DND-41 (cell line): ENCODE measurements around the gene QSOX2.

Experiments used
- ATAC-seq: fragments of 200-7000 bp; cut with Tn5 transposase; 3 replicates; pipeline ENCODE4 v1.9.1; 2021; ENCODE audit warnings: low read depth; ENCODE audit not compliant: insufficient read depth
- DNase-seq: peaks from one replicate; pipeline ENCODE4 v3.0.0-alpha.2; 2020
- H2AFZ ChIP-seq: 2 replicates; pipeline ENCODE4 v1.6.0; 2012; ENCODE audit warnings: low read depth, low read length
- H3K27ac ChIP-seq: 2 replicates; pipeline ENCODE4 v1.5.1; 2012; ENCODE audit warnings: low read length, inconsistent platforms
- H3K27me3 ChIP-seq: fragments of 200-600 bp; sonication (generic); 2 replicates; pipeline ENCODE4 v1.6.0; 2012; ENCODE audit warnings: low read length, mild to moderate bottlenecking, inconsistent platforms; ENCODE audit not compliant: insufficient read depth, poor library complexity
- H3K36me3 ChIP-seq: 2 replicates; pipeline ENCODE4 v1.5.1; 2012; ENCODE audit warnings: low read length, inconsistent platforms; ENCODE audit not compliant: insufficient read depth
- H3K4me1 ChIP-seq: 2 replicates; pipeline ENCODE4 v1.5.1; 2012; ENCODE audit warnings: mild to moderate bottlenecking, low read length; ENCODE audit not compliant: insufficient read depth
- H3K4me2 ChIP-seq: 2 replicates; pipeline ENCODE4 v1.6.0; 2012; ENCODE audit warnings: mild to moderate bottlenecking, moderate library complexity, low read length, inconsistent platforms; ENCODE audit not compliant: insufficient read depth
- H3K4me3 ChIP-seq, 2 experiments: fragments of 200-600 bp in 1 of 2; shearing (Covaris generic) in 1 of 2; 2 replicates each; pipeline ENCODE4 v1.5.1; 2012 to 2016; ENCODE audit warnings: inconsistent platforms in 2 of 2, low read length in 2 of 2, mild to moderate bottlenecking in 2 of 2, low read depth in 1 of 2, moderate library complexity in 1 of 2
- H3K79me2 ChIP-seq: 2 replicates; pipeline ENCODE4 v1.6.0; 2012; ENCODE audit warnings: low read length, inconsistent platforms; ENCODE audit not compliant: insufficient read depth
- H3K9ac ChIP-seq: 2 replicates; pipeline ENCODE4 v1.6.0; 2012; ENCODE audit warnings: low read depth, mild to moderate bottlenecking, inconsistent platforms, low read length, moderate library complexity
- H3K9me3 ChIP-seq: 2 replicates; pipeline ENCODE4 v1.5.1; 2012; ENCODE audit warnings: low read length, moderate library complexity, mild to moderate bottlenecking, inconsistent platforms; ENCODE audit not compliant: insufficient read depth, severe bottlenecking
- H4K20me1 ChIP-seq: 2 replicates; pipeline ENCODE4 v1.6.0; 2012; ENCODE audit warnings: low read length; ENCODE audit not compliant: insufficient read depth
- CTCF ChIP-seq: IDR thresholded peaks from 2 replicates; pipeline ENCODE4 v1.5.1; 2012; ENCODE audit warnings: borderline replicate concordance, low read length, moderate library complexity, mild to moderate bottlenecking; ENCODE audit not compliant: poor library complexity, severe bottlenecking; ENCODE audit errors: extremely low read depth
- EZH2 ChIP-seq: IDR thresholded peaks from 3 replicates; pipeline ENCODE4 v1.6.1; 2012; ENCODE audit warnings: borderline replicate concordance, low read depth, mild to moderate bottlenecking, moderate library complexity, low read length, inconsistent platforms; ENCODE audit not compliant: severe bottlenecking

QSOX2 gene

DNA sequence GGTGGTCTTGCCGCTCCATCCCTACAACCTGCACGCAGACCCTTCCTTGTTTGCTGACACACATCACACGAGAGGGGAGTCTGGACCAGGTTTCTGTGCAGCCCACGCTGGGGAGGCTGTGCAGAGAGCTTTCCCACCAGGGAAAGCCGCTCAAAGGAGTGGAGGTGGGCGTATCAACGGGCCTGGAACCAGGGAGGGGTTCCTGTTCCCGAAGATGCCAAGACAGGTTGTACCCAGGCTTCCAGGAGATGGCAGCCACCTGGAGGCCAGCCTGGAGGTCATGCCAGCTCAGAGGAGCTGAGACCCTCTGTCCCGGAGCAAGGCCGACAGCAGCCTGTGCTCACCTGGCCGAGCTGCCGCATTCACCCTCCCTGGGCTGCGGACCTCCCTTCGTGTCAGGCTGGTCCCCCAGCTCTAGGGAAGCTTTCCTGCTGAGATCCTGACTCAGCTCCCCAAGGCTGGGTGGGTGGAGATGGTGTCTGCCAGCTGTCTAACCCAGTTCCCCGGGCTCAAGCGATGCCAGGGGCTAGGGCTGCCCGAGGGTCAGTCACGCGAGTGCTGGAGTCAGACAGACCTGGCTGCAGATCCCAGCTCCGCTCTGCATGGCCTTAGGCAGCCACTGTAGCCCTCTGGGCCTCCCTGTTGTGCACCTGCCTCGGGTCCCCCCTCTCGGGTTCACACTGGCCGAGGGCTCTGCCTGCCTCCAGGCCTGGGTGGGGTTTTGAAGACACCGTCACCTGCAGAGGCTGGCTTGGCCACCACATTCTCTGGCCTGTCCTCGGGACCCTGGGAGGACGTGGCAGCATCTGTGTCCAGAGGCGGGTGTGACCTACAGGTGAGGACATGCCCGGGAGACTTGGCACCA, 28.5 kb upstream of the QSOX2 start:
- Histone ChIP-seq H3K4me3 (no peak overlapping the region), H3K79me2 (no peaks in the 10 kb centered on the region), H3K27me3 (peaks cover 3% of the 10 kb centered on the region), H3K9me3 (no peaks in the 10 kb centered on the region), H2AFZ (no peak overlapping the region), H3K27ac (no peak overlapping the region), H3K4me1 (no peaks in the 10 kb centered on the region), H4K20me1 (peaks cover 3% of the 10 kb centered on the region; the same call in 1 of the 2 replicates), H3K36me3 (no peaks in the 10 kb centered on the region), H3K4me2 (no peak overlapping the region), H3K9ac (no peak overlapping the region)
- TF ChIP-seq CTCF (no peak), EZH2 (no peak)
- DNase-seq (no peak), ATAC-seq (no peak)

DNA sequence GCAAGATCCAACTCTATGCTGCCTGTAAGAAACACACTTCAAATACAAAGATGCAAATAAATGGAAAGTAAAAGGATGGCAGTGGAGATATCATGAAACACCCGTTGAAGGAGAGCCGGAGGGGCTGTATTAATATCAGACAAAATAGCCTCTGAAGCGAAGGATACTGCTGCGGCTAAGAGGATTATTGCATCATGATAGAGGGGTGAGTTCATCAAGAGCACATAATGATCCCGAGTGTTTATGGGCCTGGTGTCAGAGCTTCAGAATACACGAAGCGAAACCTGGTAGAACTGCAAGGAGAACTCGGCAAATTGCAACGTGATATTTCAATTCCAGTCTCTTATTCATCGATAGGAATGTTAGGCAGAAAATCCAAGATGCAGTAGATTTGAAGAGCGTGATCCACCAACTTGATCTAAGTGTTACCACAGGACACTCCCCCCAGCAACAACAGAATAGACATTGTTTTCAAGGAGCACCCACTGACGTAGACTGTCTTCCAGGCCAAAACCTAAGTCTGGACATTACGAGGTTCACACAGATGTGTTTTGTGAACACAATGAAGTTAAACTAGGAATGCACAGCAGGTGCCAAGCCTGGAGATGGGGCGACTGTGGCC, 27.7 kb upstream of the QSOX2 start:
- ATAC-seq, result no peak
- H3K9me3 ChIP-seq, result no peaks in the 10 kb centered on the region
- H4K20me1 ChIP-seq, result peaks cover 3% of the 10 kb centered on the region; the same call in 1 of the 2 replicates
- TF ChIP-seq EZH2, result no peak
- TF ChIP-seq CTCF, result no peak
- H3K27me3 ChIP-seq, result peaks cover 3% of the 10 kb centered on the region
- H3K4me3 ChIP-seq, result no peak overlapping the region
- no peak overlapping the region for H3K27ac ChIP-seq
- no peaks in the 10 kb centered on the region for H3K4me1 ChIP-seq
- H3K9ac ChIP-seq, result no peak overlapping the region
- no peak overlapping the region for H3K4me2 ChIP-seq
- H3K36me3 ChIP-seq, result no peaks in the 10 kb centered on the region
- no peak overlapping the region for H2AFZ ChIP-seq
- H3K79me2 ChIP-seq, result no peaks in the 10 kb centered on the region
- no peak for DNase-seq

DNA sequence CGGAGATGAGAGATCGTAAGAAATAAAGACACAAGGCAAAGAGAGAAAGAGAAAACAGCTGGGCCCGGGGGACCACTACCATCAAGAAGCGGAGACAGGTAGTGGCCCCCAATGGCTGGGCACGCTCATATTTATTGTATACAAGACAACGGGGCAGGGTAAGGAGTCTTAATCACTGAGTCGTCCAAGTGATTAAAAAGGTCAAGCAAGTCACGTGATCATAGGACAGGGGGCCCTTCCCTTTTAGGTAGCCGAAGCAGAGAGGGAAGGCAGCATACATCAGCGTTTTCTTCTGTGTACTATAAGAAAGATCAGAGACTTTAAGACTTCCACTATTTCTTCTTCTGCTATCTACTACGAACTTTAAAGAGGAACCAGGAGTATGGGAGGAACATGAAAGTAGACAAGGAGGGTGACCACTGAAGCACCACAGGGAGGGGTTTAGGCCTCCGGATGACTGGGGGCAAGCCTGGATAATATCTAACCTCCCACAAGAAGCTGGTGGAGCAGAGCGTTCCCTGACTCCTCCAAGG, 24.6 kb upstream of the QSOX2 start:
- no peak overlapping the region for H3K9ac ChIP-seq
- DNase-seq, result no peak
- no peaks in the 10 kb centered on the region for H3K36me3 ChIP-seq
- no peaks in the 10 kb centered on the region for H3K9me3 ChIP-seq
- H2AFZ ChIP-seq, result no peak overlapping the region
- peaks cover 14% of the 10 kb centered on the region for H3K4me1 ChIP-seq
- no peak overlapping the region for H3K27ac ChIP-seq
- TF ChIP-seq CTCF, result no peak
- no peak for TF ChIP-seq EZH2
- peaks cover 2% of the 10 kb centered on the region for H3K27me3 ChIP-seq
- H3K4me2 ChIP-seq, result no peak overlapping the region
- ATAC-seq, result no peak
- H3K4me3 ChIP-seq, result no peak overlapping the region
- no peaks in the 10 kb centered on the region; the same call in 1 of the 2 replicates for H4K20me1 ChIP-seq
- no peaks in the 10 kb centered on the region for H3K79me2 ChIP-seq
